ENCODE results near the gene ATG9A. TPM values are rescaled to one million over a fixed set of nuclear protein-coding genes. Genes with fewer than 3 reads are reported as not detected.
A peak's percentile ranks its signal among the peaks of the same experiment; 100 is the strongest.

The ATG9A gene
- total RNA-seq, 1 experiment from 2014 or later = 46.4 TPM

DNA sequence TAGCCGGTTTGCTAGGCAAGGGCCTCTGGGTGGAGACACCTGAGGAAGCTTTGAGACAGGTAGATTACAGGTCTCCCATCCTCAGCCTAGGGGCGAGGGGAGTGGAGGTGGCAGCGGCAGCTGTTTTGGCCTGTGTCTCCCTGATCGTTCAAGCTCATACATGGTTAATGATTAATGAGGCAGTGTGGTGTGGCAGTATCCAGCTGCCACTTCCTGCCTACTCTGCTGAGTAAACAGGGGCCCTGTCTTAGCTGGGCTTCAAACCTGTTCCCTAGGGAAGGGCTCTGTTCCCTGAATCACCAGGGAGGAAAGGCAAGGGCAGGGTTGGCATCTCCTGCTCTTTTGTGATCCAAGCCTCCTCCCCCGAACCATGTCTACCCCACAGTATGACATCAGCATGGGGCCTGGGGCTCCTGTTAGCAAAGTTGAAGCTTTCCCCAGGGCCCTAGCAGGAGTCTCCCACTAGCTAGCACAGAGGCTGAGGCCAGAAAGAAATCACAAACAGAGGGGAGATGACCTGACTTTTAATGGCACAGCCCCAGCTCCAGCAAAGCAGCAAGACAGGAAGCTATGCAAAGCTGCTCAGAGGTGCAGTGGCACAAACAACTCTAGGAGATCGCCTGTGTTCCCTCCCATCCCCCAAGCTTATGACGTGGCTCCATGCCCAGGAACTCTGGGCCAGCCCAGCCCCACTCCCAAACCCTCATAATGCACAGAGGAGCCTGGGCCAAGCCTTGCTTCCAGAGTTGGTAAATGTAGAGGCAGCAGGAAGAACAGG is 20.0 kb upstream of the ATG9A start:
- no peak overlapping the region for H3K27ac ChIP-seq (ENCODE audit: insufficient read length, low read depth, low read length)
- Mint-ChIP-seq H3K4me1 (peaks cover 33 to 43% of the 10 kb centered on the region in 2 experiments), H3K9me3 (no peaks in the 10 kb centered on the region; a peak in 1 of 5 replicates), H3K4me3 (no peak overlapping the region; a peak in 1 of 5 replicates), H3K36me3 (ENCODE audit: insufficient read depth in 1 of 3, low read depth in 3 of 3) (peaks cover 9 to 24% (median 23%) of the 10 kb centered on the region in 3 experiments; a peak in 6 of 7 replicates), H3K27me3 (ENCODE audit: low read depth) (peaks cover 36% of the 10 kb centered on the region), H3K27ac (peak overlapping the region; percentile 65 to 85 (median 81); a peak in 5 of 7 replicates)
- no peaks in the 10 kb centered on the region for H3K9me3 ChIP-seq (ENCODE audit: control insufficient read depth, low read depth, low read length)
- H3K4me1 ChIP-seq (ENCODE audit: insufficient read depth, low read length) = peaks cover 5% of the 10 kb centered on the region
- H3K79me1 ChIP-seq (ENCODE audit: insufficient read depth, low read depth, low read length, poor library complexity, severe bottlenecking) = no peaks in the 10 kb centered on the region
- no peak overlapping the region for H3T11ph ChIP-seq (ENCODE audit: low read length)
- peaks cover 20% of the 10 kb centered on the region for H3K23me2 ChIP-seq (ENCODE audit: insufficient read length, low read depth, low read length, poor library complexity, severe bottlenecking)
- H3K9ac ChIP-seq (ENCODE audit: extremely low read depth, insufficient read length, low read length) = no peak overlapping the region
- H2AFZ ChIP-seq (ENCODE audit: low read length) = no peak overlapping the region
- TF ChIP-seq, protein P1, sequence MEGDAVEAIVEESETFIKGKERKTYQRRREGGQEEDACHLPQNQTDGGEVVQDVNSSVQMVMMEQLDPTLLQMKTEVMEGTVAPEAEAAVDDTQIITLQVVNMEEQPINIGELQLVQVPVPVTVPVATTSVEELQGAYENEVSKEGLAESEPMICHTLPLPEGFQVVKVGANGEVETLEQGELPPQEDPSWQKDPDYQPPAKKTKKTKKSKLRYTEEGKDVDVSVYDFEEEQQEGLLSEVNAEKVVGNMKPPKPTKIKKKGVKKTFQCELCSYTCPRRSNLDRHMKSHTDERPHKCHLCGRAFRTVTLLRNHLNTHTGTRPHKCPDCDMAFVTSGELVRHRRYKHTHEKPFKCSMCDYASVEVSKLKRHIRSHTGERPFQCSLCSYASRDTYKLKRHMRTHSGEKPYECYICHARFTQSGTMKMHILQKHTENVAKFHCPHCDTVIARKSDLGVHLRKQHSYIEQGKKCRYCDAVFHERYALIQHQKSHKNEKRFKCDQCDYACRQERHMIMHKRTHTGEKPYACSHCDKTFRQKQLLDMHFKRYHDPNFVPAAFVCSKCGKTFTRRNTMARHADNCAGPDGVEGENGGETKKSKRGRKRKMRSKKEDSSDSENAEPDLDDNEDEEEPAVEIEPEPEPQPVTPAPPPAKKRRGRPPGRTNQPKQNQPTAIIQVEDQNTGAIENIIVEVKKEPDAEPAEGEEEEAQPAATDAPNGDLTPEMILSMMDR (conservative IDR thresholded peaks at IDR 0.05) = no peak
- WGBS (ENCODE audit: extremely low coverage, insufficient read length, low lambda C conversion rate) = no CpG with 5 or more reads among the region's 7 CpGs
- no peak overlapping the region for H2BK15ac ChIP-seq (ENCODE audit: low read depth, low read length)
- H4K20me1 ChIP-seq (ENCODE audit: control insufficient read depth, insufficient read depth, insufficient read length) = no peaks in the 10 kb centered on the region
- no peak overlapping the region for H2BK5ac ChIP-seq (ENCODE audit: insufficient read length, low read length)
- H3K27me3 ChIP-seq (ENCODE audit: insufficient read depth, low read length) = no peaks in the 10 kb centered on the region; the same call in 1 of the 2 replicates
- no peak overlapping the region for H3K56ac ChIP-seq (ENCODE audit: insufficient read length, low read depth, low read length)
- H4K5ac ChIP-seq (ENCODE audit: insufficient read length, low read depth, low read length) = no peak overlapping the region
- H3K4ac ChIP-seq (ENCODE audit: low read depth, low read length) = no peak overlapping the region
- H3K23ac ChIP-seq (ENCODE audit: insufficient read length, low read depth, low read length) = no peak overlapping the region
- H2AK5ac ChIP-seq (ENCODE audit: insufficient read length, low read length) = no peak overlapping the region
- no peak overlapping the region for H2BK20ac ChIP-seq (ENCODE audit: low read depth, low read length, poor library complexity, severe bottlenecking)
- H4K91ac ChIP-seq (ENCODE audit: insufficient read length, low read depth, low read length) = no peak overlapping the region
- no peaks in the 10 kb centered on the region for H3K79me2 ChIP-seq (ENCODE audit: insufficient read depth, low read length)
- no peak overlapping the region for H3K4me2 ChIP-seq (ENCODE audit: insufficient read depth, insufficient read length, low read length)
- no peak overlapping the region for H3K18ac ChIP-seq (ENCODE audit: insufficient read length, low read depth, low read length)
- H2BK12ac ChIP-seq (ENCODE audit: insufficient read length, low read depth, low read length) = no peak overlapping the region
- DNase-seq = no peak
- no peak overlapping the region for H2BK120ac ChIP-seq (ENCODE audit: low read depth, low read length, poor library complexity, severe bottlenecking)
- H3K14ac ChIP-seq (ENCODE audit: insufficient read depth, low read length) = no peak overlapping the region
- no peak overlapping the region for H4K8ac ChIP-seq (replicated peaks; ENCODE audit: insufficient read length, low read depth, low read length)

All from H9 (cell line).